DND-41 (cell line): ENCODE results near the gene ZFP36.

Source experiments
- CTCF ChIP-seq: IDR thresholded peaks from 2 replicates; pipeline ENCODE4 v1.5.1; 2012; ENCODE audit warnings: borderline replicate concordance, low read length, moderate library complexity, mild to moderate bottlenecking; ENCODE audit not compliant: poor library complexity, severe bottlenecking; ENCODE audit errors: extremely low read depth
- EZH2 ChIP-seq: IDR thresholded peaks from 3 replicates; pipeline ENCODE4 v1.6.1; 2012; ENCODE audit warnings: borderline replicate concordance, low read depth, mild to moderate bottlenecking, moderate library complexity, low read length, inconsistent platforms; ENCODE audit not compliant: severe bottlenecking

GRCh38 chr19:39426170-39426569, 19.5 kb downstream of the ZFP36 start:
- TF ChIP-seq CTCF (no peak), EZH2 (no peak)
